ENCODE results near the gene EHMT1. TPM values are rescaled to one million over a fixed set of nuclear protein-coding genes. Genes with fewer than 3 reads are reported as not detected.

EHMT1 gene
- total and polyA plus RNA-seq, 10 of the 15 experiments (the other 5 are each of a cell fraction or from before 2014, with no cell fraction given): 2.9 to 100 (median 48.1) TPM

GRCh38 chr9:137745541-137745991 lies 126.8 kb downstream of the EHMT1 start (continued):
- TF ChIP-seq EP300 (IDR thresholded peaks at IDR 0.05; ENCODE audit: borderline replicate concordance in 1 of 2, control insufficient read depth in 1 of 2, low read depth in 2 of 2, low read length in 2 of 2) (peak; percentile 24 to 43; a peak in 1 of 4 replicates), TCF7 (IDR thresholded peaks at IDR 0.05; ENCODE audit: borderline replicate concordance) (no peak), CTCF (IDR thresholded peaks at IDR 0.05 in 2 of 3, conservative IDR thresholded peaks at IDR 0.05 in 1 of 3; ENCODE audit: control insufficient read depth in 2 of 3, extremely low read depth in 1 of 3, insufficient read depth in 1 of 3, low read depth in 3 of 3, low read length in 3 of 3) (no peak), SKIL (IDR thresholded peaks at IDR 0.05; ENCODE audit: low read depth, poor library complexity, severe bottlenecking) (peak; percentile 15), SMAD1 (IDR thresholded peaks at IDR 0.05; ENCODE audit: low read depth, partially characterized antibody) (no peak), TCF3 (IDR thresholded peaks at IDR 0.05; ENCODE audit: borderline replicate concordance, insufficient read depth, low read depth, low read length) (0 out of 2 replicates have a peak, but pooled peaks have one; percentile 80), RB1 (IDR thresholded peaks at IDR 0.05; ENCODE audit: borderline replicate concordance) (no peak), NBN (IDR thresholded peaks at IDR 0.05) (peak; percentile 63; the same call in 1 of the 2 replicates), PBX3 (IDR thresholded peaks at IDR 0.05; ENCODE audit: insufficient replicate concordance, low read depth, low read length) (peak; percentile 30), EED (IDR thresholded peaks at IDR 0.05; ENCODE audit: low read depth) (peak; percentile 39; the same call in 1 of the 2 replicates), SMAD5 (IDR thresholded peaks at IDR 0.05; ENCODE audit: low read depth) (no peak), NFYB (IDR thresholded peaks at IDR 0.05; ENCODE audit: insufficient read depth, low read depth, low read length) (no peak), ATF7 (IDR thresholded peaks at IDR 0.05; ENCODE audit: low read depth) (peak; percentile 45; the same call in 1 of the 2 replicates), NR2C2 (IDR thresholded peaks at IDR 0.05; ENCODE audit: borderline replicate concordance, control insufficient read depth, insufficient read length, low read depth) (no peak), KAT2A (conservative IDR thresholded peaks at IDR 0.05; ENCODE audit: control insufficient read depth, low read depth, low read length) (no peak), CHD4 (IDR thresholded peaks at IDR 0.05) (no peak), ZBED1 (IDR thresholded peaks at IDR 0.05; ENCODE audit: borderline replicate concordance) (no peak), NR2F1 (conservative IDR thresholded peaks at IDR 0.05) (peak; percentile 28; the same call in 1 of the 2 replicates), ZNF687 (IDR thresholded peaks at IDR 0.05) (peak; percentile 95)

All from GM12878 (cell line).